ENCODE results near the gene MAPK10. TPM values are rescaled to one million over a fixed set of nuclear protein-coding genes. Genes with fewer than 3 reads are reported as not detected.
"Not testable (repeated sequence)": the region's sequence is repeated elsewhere in the genome, so short reads cannot be mapped to it uniquely, and the experiment has no call there.

MAPK10 gene
- total RNA-seq, 3 donors from 2014 or later, result 4.2 to 19.2 (median 4.9) TPM

DNA sequence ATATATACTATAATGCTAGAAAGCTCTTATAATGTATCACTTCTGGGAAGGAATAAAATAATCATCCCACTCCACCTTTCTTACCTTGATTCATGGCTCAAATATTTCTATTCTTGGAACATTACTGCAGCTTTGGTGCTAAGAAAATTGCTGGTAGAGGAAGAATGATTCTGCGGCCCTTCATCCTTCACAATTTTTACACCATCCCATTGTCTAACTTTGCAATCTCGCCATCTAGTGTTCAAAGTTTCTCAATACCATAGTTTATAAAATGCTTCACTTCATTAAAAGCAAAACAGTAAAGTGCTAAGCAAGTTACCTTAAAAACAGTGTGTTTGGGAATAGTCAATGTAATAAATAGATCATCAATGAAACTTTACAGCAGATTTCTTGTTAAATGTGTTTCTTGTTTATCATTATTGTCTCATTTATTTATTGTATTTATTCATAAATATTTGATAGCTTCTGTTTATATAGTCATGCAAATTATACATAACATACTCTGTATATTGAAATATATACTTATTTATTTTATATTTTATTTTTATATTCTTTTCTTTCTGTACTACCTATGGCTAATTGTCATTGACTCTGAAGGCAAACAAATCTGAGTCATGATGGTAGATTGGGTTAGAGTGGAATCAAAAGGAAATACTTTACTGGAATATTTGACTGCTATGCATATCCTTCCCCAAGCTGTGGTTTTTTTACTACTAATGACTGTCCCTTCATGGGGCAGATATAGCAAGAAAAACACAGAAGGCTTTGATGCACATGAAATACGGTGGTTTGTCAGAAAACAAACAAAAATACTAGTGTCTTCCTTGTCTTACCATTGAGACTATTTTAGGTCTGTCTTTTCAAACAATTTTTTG, 390.7 kb downstream of the MAPK10 start:
- no peaks in the 10 kb centered on the region for H3K36me3 ChIP-seq (ENCODE audit: low read depth)
- H3K4me3 ChIP-seq, result no peak overlapping the region
- DNase-seq (peak in 1 of 3 donors; percentile 11), ATAC-seq (peak; percentile 52)
- no peak for TF ChIP-seq CTCF (IDR thresholded peaks at IDR 0.05)
- intact Hi-C loops (cut with DNase I, micrococcal nuclease), result loop anchor here in 1 of 2 donors (5.0 kb wide), 1 partner anchor 172 kb away; no protein-coding TSS in a partner anchor
- H3K4me1 ChIP-seq (ENCODE audit: low read depth), result no peaks in the 10 kb centered on the region
- no peaks in the 10 kb centered on the region for H3K9me3 ChIP-seq

DNA sequence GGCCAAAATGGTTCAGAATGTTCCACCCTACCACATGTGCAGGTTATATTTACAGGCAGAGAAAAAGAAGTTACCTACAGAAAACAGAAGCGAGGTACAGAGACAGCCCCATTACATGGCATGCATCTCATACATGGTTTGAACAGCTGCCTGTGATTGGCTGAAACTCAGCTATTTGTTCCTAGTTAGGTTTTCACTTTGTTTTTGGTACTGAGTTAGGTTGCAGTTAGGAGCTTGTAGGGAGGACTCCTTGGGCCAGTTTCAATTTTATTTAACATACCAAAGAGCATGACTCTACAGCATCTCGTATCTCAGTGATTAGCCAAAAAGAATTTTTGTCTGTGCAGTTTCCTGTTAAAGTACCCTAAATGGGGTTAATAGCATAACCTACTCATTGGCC, 392.0 kb downstream of the MAPK10 start:
- no peak for ATAC-seq
- TF ChIP-seq CTCF (IDR thresholded peaks at IDR 0.05), result no peak
- DNase-seq, result no peak
- intact Hi-C loops (cut with DNase I, micrococcal nuclease), result loop anchor here in 1 of 2 donors (5.0 kb wide), 1 partner anchor 171 kb away; no protein-coding TSS in a partner anchor
- H3K9me3 ChIP-seq, result no peaks in the 10 kb centered on the region
- no peak overlapping the region for H3K4me3 ChIP-seq
- no peaks in the 10 kb centered on the region for H3K4me1 ChIP-seq (ENCODE audit: low read depth)
- no peaks in the 10 kb centered on the region for H3K36me3 ChIP-seq (ENCODE audit: low read depth)

GRCh38 chr4:85966373-85966772, 393.5 kb downstream of the MAPK10 start:
- no peak for ATAC-seq
- no peak for DNase-seq
- intact Hi-C loops (cut with DNase I, micrococcal nuclease), result loop anchor here in 1 of 2 donors (5.0 kb wide), 1 partner anchor 169 kb away; no protein-coding TSS in a partner anchor
- Histone ChIP-seq H3K36me3 (ENCODE audit: low read depth) (no peaks in the 10 kb centered on the region), H3K4me1 (ENCODE audit: low read depth) (no peaks in the 10 kb centered on the region), H3K4me3 (no peak overlapping the region), H3K9me3 (no peaks in the 10 kb centered on the region)
- no peak for TF ChIP-seq CTCF (IDR thresholded peaks at IDR 0.05)

DNA sequence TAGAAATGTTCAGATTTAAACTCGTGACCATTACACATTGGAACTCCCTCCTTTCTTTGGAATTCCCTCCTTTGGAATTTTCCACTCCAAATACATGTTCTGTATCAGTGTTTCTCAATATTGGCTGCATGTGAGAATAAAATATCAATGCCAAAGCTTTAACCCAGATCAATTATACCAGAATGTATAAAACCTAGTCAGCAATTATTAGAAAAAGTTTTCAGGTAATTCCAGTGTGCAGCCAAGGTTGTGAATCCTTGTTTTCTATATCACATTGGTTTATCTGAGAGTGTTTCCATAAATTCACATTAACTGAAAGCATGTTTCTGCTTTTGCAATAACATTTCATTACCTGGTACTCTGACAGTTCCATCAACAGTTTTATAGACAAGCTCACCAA, 394.3 kb downstream of the MAPK10 start:
- no peaks in the 10 kb centered on the region for H3K36me3 ChIP-seq (ENCODE audit: low read depth)
- no peaks in the 10 kb centered on the region for H3K9me3 ChIP-seq
- no peak for ATAC-seq
- no peak overlapping the region for H3K4me3 ChIP-seq
- TF ChIP-seq CTCF (IDR thresholded peaks at IDR 0.05), result no peak
- no peaks in the 10 kb centered on the region for H3K4me1 ChIP-seq (ENCODE audit: low read depth)
- DNase-seq, result no peak
- intact Hi-C loops (cut with DNase I, micrococcal nuclease), result loop anchor here in 1 of 2 donors (5.0 kb wide), 1 partner anchor 168 kb away; no protein-coding TSS in a partner anchor

DNA sequence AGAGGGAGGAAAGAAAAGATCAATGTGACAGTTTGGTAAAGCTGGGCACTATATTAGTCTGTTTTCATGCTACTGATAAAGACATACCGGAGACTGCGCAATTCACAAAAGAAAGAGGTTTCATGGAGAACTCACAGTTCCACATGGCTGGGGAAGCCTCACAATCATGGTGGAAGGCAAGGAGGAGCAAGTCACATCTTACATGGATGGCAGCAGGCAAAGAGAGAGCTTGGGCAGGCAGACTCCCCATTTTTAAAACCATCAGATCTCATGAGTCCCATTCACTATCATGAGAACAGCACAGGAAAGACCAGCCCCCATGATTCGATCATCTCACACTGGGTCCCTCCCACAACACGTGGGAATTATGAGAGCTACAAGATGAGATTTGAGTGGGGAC, 394.8 kb downstream of the MAPK10 start:
- intact Hi-C loops (cut with DNase I, micrococcal nuclease), result loop anchor here in 1 of 2 donors (5.0 kb wide), 1 partner anchor 168 kb away; no protein-coding TSS in a partner anchor
- DNase-seq; ATAC-seq; H3K4me3 ChIP-seq; H3K4me1 ChIP-seq (ENCODE audit: low read depth); H3K36me3 ChIP-seq (ENCODE audit: low read depth); H3K9me3 ChIP-seq: not testable (repeated sequence)

DNA sequence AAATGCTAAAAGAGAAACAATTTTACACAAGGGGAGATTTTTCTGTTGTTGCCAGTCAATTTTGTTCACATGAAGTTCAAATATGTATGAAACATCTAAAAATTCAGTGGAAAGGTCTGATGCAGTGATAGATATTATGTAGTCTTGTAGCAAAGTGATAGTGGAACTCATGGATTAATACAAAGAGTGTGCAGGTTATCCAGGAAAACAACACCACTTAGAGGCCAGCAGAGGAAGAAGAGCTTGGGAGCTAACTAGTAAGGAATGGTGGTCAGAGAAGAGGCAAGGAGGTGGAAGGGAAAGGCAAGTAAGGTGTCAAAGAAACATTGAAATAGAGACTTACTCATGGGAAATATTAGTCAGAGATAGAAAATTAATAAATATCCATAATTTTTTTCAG, 395.6 kb downstream of the MAPK10 start:
- H3K4me3 ChIP-seq, result no peak overlapping the region
- no peak for TF ChIP-seq CTCF (IDR thresholded peaks at IDR 0.05)
- H3K4me1 ChIP-seq (ENCODE audit: low read depth), result no peaks in the 10 kb centered on the region
- H3K36me3 ChIP-seq (ENCODE audit: low read depth), result no peaks in the 10 kb centered on the region
- no peaks in the 10 kb centered on the region for H3K9me3 ChIP-seq
- peak; percentile 53 for ATAC-seq
- intact Hi-C loops (cut with DNase I, micrococcal nuclease), result no loop called here
- DNase-seq, result peak in 1 of 3 donors; percentile 11
